Caco-2 (cell line): ENCODE results near the gene CCDC50. TPM values are rescaled to one million over a fixed set of nuclear protein-coding genes. Genes with fewer than 3 reads are reported as not detected.

ENCODE experiments used
- BruUV-seq: library from RNA; stranded (reverse); fragments of 400-500 nt; replicated peaks from 2 replicates; lab custom pipeline; 2021; lab: Mats Ljungman, UMichigan
- CTCF ChIA-PET: fragments of 300-600 bp; sonication (Branson Sonifier 250); formaldehyde crosslinking; loops from one replicate; lab custom pipeline; 2022; ENCODE audit warnings: antibody characterized with exemption; lab: Charles Lee
- POLR2A ChIA-PET: fragments of 300-600 bp; sonication (Branson Sonifier 250); formaldehyde crosslinking; loops from one replicate; lab custom pipeline; 2022; ENCODE audit warnings: antibody characterized with exemption; lab: Charles Lee
- DNase-seq, 2 experiments: peaks; one replicate each; pipeline versions ENCODE4 v3.0.0 to v3.0.0-alpha.2; 2020 to 2022
- H3K27me3 ChIP-seq: replicated peaks from 2 replicates; pipeline ENCODE4 v1.6.0; 2011; ENCODE audit warnings: low read length; ENCODE audit not compliant: control insufficient read depth, insufficient read depth
- H3K36me3 ChIP-seq: 2 replicates; pipeline ENCODE4 v1.5.1; 2011; ENCODE audit warnings: low read length; ENCODE audit not compliant: control insufficient read depth, insufficient read depth
- H3K4me1 ChIP-seq: fragments of 250-450 bp; sonication (Bioruptor Pico); 2 replicates; pipeline ENCODE4 v1.5.1; 2020; ENCODE audit warnings: mild to moderate bottlenecking
- H3K4me3 ChIP-seq: 2 replicates; pipeline ENCODE4 v1.5.1; 2011; ENCODE audit warnings: low read depth, mild to moderate bottlenecking, control low read depth, low read length
- H3K9me3 ChIP-seq: fragments of 250-450 bp; sonication (Bioruptor Pico); 2 replicates; pipeline ENCODE4 v1.5.1; 2020; ENCODE audit warnings: mild to moderate bottlenecking, moderate library complexity
- H3K27ac Mint-ChIP-seq: one replicate; pipeline ENCODE4 v1.8.0; 2022; ENCODE audit warnings: mixed read lengths; ENCODE audit not compliant: unreplicated experiment
- H3K27me3 Mint-ChIP-seq: one replicate; pipeline ENCODE4 v1.8.0; 2022; ENCODE audit warnings: mixed read lengths; ENCODE audit not compliant: insufficient read depth, unreplicated experiment
- H3K36me3 Mint-ChIP-seq: one replicate; pipeline ENCODE4 v1.8.0; 2022; ENCODE audit warnings: mild to moderate bottlenecking, mixed read lengths; ENCODE audit not compliant: insufficient read depth, unreplicated experiment
- H3K4me1 Mint-ChIP-seq: one replicate; pipeline ENCODE4 v1.8.0; 2022; ENCODE audit warnings: low read depth, mixed read lengths; ENCODE audit not compliant: unreplicated experiment
- H3K4me3 Mint-ChIP-seq: one replicate; pipeline ENCODE4 v1.8.0; 2022; ENCODE audit warnings: mild to moderate bottlenecking, moderate library complexity, mixed read lengths; ENCODE audit not compliant: unreplicated experiment
- H3K9me3 Mint-ChIP-seq: one replicate; pipeline ENCODE4 v1.8.0; 2022; ENCODE audit warnings: mixed read lengths; ENCODE audit not compliant: unreplicated experiment
- CTCF ChIP-seq, 2 experiments: fragments of 200-600 bp in 1 of 2; IDR thresholded peaks; 1 replicate in 1 of 2; 2 replicates in 1 of 2; pipeline versions ENCODE4 v1.5.1 to v1.8.0; 2011 to 2022; ENCODE audit warnings: antibody characterized with exemption in 1 of 2, control low read depth in 1 of 2, inconsistent platforms in 1 of 2, low read depth in 1 of 2, low read length in 1 of 2, mild to moderate bottlenecking in 1 of 2, moderate library complexity in 1 of 2; ENCODE audit not compliant: insufficient read depth in 1 of 2, severe bottlenecking in 1 of 2, unreplicated experiment in 1 of 2
- intact Hi-C: fragments of 100-400 bp; cut with micrococcal nuclease; formaldehyde crosslinking; loops from one replicate; pipeline ENCODE4 v1.10.0; 2022; ENCODE audit not compliant: unreplicated experiment
- total RNA-seq: library from RNA; stranded (reverse); gene quantifications from 2 replicates; pipeline ENCODE4 v1.2.3, GENCODE V29; 2022

CCDC50 gene
- total RNA-seq, 1 experiment from 2014 or later: 53.1 TPM

GRCh38 chr3:191340351-191340750 lies 11.2 kb downstream of the CCDC50 start:
- CTCF ChIA-PET: no interaction called here
- H3K4me1 Mint-ChIP-seq: peaks cover 10% of the 10 kb centered on the region
- no TSS peak for BruUV-seq
- DNase-seq: no peak
- H3K4me3 Mint-ChIP-seq: no peak overlapping the region
- no peaks in the 10 kb centered on the region for H3K27me3 Mint-ChIP-seq
- Histone ChIP-seq H3K9me3 (no peaks in the 10 kb centered on the region), H3K4me1 (peaks cover 10% of the 10 kb centered on the region), H3K36me3 (no peaks in the 10 kb centered on the region), H3K27me3 (no peaks in the 10 kb centered on the region), H3K4me3 (no peak overlapping the region)
- intact Hi-C loops: loop anchor here (2.0 kb wide), 1 partner anchor 14 kb away; no protein-coding TSS in a partner anchor
- H3K9me3 Mint-ChIP-seq: no peaks in the 10 kb centered on the region
- H3K36me3 Mint-ChIP-seq: no peaks in the 10 kb centered on the region
- POLR2A ChIA-PET: no interaction called here
- H3K27ac Mint-ChIP-seq: no peak overlapping the region
- TF ChIP-seq CTCF (IDR thresholded peaks at IDR 0.05; ENCODE audit: insufficient read depth in 1 of 2, low read depth in 1 of 2, low read length in 1 of 2, severe bottlenecking in 1 of 2, unreplicated experiment in 1 of 2): no peak

- H3K9me3 Mint-ChIP-seq: no peaks in the 10 kb centered on the region
- Histone ChIP-seq H3K4me1 (peaks cover 10% of the 10 kb centered on the region), H3K9me3 (no peaks in the 10 kb centered on the region), H3K4me3 (no peak overlapping the region), H3K36me3 (no peaks in the 10 kb centered on the region), H3K27me3 (no peaks in the 10 kb centered on the region)
- intact Hi-C loops: loop anchor here (2.0 kb wide), 1 partner anchor 14 kb away; no protein-coding TSS in a partner anchor
- H3K4me3 Mint-ChIP-seq: no peak overlapping the region
- POLR2A ChIA-PET: no interaction called here
- no peak overlapping the region for H3K27ac Mint-ChIP-seq
- no peak for DNase-seq
- TF ChIP-seq CTCF (IDR thresholded peaks at IDR 0.05; ENCODE audit: insufficient read depth in 1 of 2, low read depth in 1 of 2, low read length in 1 of 2, severe bottlenecking in 1 of 2, unreplicated experiment in 1 of 2): no peak
- no peaks in the 10 kb centered on the region for H3K27me3 Mint-ChIP-seq
- H3K4me1 Mint-ChIP-seq: peaks cover 10% of the 10 kb centered on the region
- no TSS peak for BruUV-seq
- no peaks in the 10 kb centered on the region for H3K36me3 Mint-ChIP-seq
- CTCF ChIA-PET: no interaction called here
Measured at GRCh38 chr3:191340966-191341365, 11.8 kb downstream of the CCDC50 start.

GRCh38 chr3:191342006-191342405 lies 12.8 kb downstream of the CCDC50 start:
- no peak for TF ChIP-seq CTCF (IDR thresholded peaks at IDR 0.05; ENCODE audit: insufficient read depth in 1 of 2, low read depth in 1 of 2, low read length in 1 of 2, severe bottlenecking in 1 of 2, unreplicated experiment in 1 of 2)
- Mint-ChIP-seq H3K4me1 (peaks cover 10% of the 10 kb centered on the region), H3K27me3 (no peaks in the 10 kb centered on the region), H3K9me3 (no peaks in the 10 kb centered on the region), H3K27ac (no peak overlapping the region), H3K36me3 (no peaks in the 10 kb centered on the region), H3K4me3 (no peak overlapping the region)
- H3K4me1 ChIP-seq: peaks cover 10% of the 10 kb centered on the region
- no TSS peak for BruUV-seq
- intact Hi-C loops: no loop called here
- CTCF ChIA-PET: no interaction called here
- no peaks in the 10 kb centered on the region for H3K9me3 ChIP-seq
- no peak overlapping the region for H3K4me3 ChIP-seq
- DNase-seq: no peak
- no peaks in the 10 kb centered on the region for H3K27me3 ChIP-seq
- POLR2A ChIA-PET: no interaction called here
- H3K36me3 ChIP-seq: no peaks in the 10 kb centered on the region
